K562 treated with DMSO at 1 percent for 48 hours (cell line): Measurements from ENCODE around the gene TMEM14C. TPM values are rescaled to one million over a fixed set of nuclear protein-coding genes. Genes with fewer than 3 reads are reported as not detected.

Source experiments
- total RNA-seq: library from RNA; unstranded; fragments of 300-600 nt; gene quantifications from 2 replicates; pipeline ENCODE4 v1.2.3, GENCODE V29; 2022; ENCODE audit warnings: low replicate concordance; ENCODE audit errors: extremely low read depth

Gene TMEM14C
- not detected in 2 replicates for total RNA-seq

GRCh38 chr6:10722820-10723566 is at the start of gene TMEM14C:
TMEM14C (plus strand) TSS chr6:10723070; CDS start chr6:10724614, 1,544 bp downstream.

GRCh38 chr6:10694302-10695085 is 28.4 kb upstream of the TMEM14C start, which contains the start of the genes C6orf52 and PAK1IP1:
C6orf52 (minus strand) TSS chr6:10694616; CDS start chr6:10687550, 7,066 bp downstream.
PAK1IP1 (plus strand) TSS chr6:10694972; CDS start chr6:10694986, 14 bp downstream.

GRCh38 chr6:10747251-10747972 is 24.5 kb downstream of the TMEM14C start, which contains the start of gene TMEM14B:
TMEM14B (plus strand) TSS chr6:10747805; CDS start chr6:10749246, 1,441 bp downstream.

Other genes with a start within 250 kb of the TMEM14C start
- not detected in 2 replicates for gene GCNT2, start 201.7 kb upstream of the TMEM14C start, total RNA-seq
- gene C6orf52, start 28.5 kb upstream of the TMEM14C start, total RNA-seq = not detected in 2 replicates
- not detected in 2 replicates for gene PAK1IP1, start 28.1 kb upstream of the TMEM14C start, total RNA-seq
- not detected in 2 replicates for gene TMEM14B, start 24.7 kb downstream of the TMEM14C start, total RNA-seq
- gene MAK, start 115.5 kb downstream of the TMEM14C start, total RNA-seq = not detected in 2 replicates
- not detected in 2 replicates for gene GCM2, start 159.0 kb downstream of the TMEM14C start, total RNA-seq
- not detected in 2 replicates for gene SYCP2L, start 164.0 kb downstream of the TMEM14C start, total RNA-seq